ENCODE measurements around the gene EXOSC10.
A peak's percentile ranks its signal among the peaks of the same experiment; 100 is the strongest.
"Not testable (repeated sequence)": the region's sequence is repeated elsewhere in the genome, so short reads cannot be mapped to it uniquely, and the experiment has no call there.

The EXOSC10 gene

GRCh38 chr1:11109047-11109760 lies 9.5 kb upstream of the EXOSC10 start:
- no peak for DNase-seq

- no peak for DNase-seq
These were observed 7.9 kb upstream of the EXOSC10 start for GRCh38 chr1:11107599-11107998.

- no peak for DNase-seq
These were observed 5.9 kb upstream of the EXOSC10 start for GRCh38 chr1:11105586-11105985.

- no peak for DNase-seq
These were observed 1.7 kb upstream of the EXOSC10 start for GRCh38 chr1:11101347-11101746.

GRCh38 chr1:11100806-11101205 lies 1.1 kb upstream of the EXOSC10 start:
- not testable (repeated sequence) for DNase-seq

GRCh38 chr1:11100149-11100493 lies 452 bp upstream of the EXOSC10 start:
- DNase-seq = no peak

- DNase-seq = no peak
These were observed 749 bp downstream of the EXOSC10 start for GRCh38 chr1:11098931-11099309.

- DNase-seq = not testable (repeated sequence)
These were observed 15.9 kb downstream of the EXOSC10 start for GRCh38 chr1:11083784-11084183.

GRCh38 chr1:11080931-11081330 lies 18.7 kb downstream of the EXOSC10 start:
- DNase-seq = no peak

- DNase-seq = no peak
These were observed 21.0 kb downstream of the EXOSC10 start for GRCh38 chr1:11078631-11079030.

GRCh38 chr1:11073398-11073797 lies 26.3 kb downstream of the EXOSC10 start:
- not testable (repeated sequence) for DNase-seq

- no peak for DNase-seq
These were observed 27.3 kb downstream of the EXOSC10 start for GRCh38 chr1:11072216-11072917.

- no peak for DNase-seq
These were observed 28.0 kb downstream of the EXOSC10 start for GRCh38 chr1:11071463-11072215.

- no peak for DNase-seq
These were observed 28.8 kb downstream of the EXOSC10 start for GRCh38 chr1:11070876-11071275.

- DNase-seq = no peak
These were observed 30.8 kb downstream of the EXOSC10 start for GRCh38 chr1:11068600-11069473.

GRCh38 chr1:11067716-11068599 lies 31.7 kb downstream of the EXOSC10 start:
- DNase-seq = no peak

- DNase-seq = no peak
These were observed 33.9 kb downstream of the EXOSC10 start for GRCh38 chr1:11065796-11066195.

GRCh38 chr1:11064942-11065341 lies 34.7 kb downstream of the EXOSC10 start:
- no peak for DNase-seq

- DNase-seq = peak; percentile 16
These were observed 35.6 kb downstream of the EXOSC10 start for GRCh38 chr1:11063937-11064537.

GRCh38 chr1:11062965-11063401 lies 36.7 kb downstream of the EXOSC10 start:
- DNase-seq = peak; percentile 45

Data from fibroblast of skin of scalp (primary cell).